ENCODE measurements around the gene GLP2R.

GLP2R gene

GRCh38 chr17:9926150-9926804 is 100.6 kb downstream of the GLP2R start:
- no peak for DNase-seq

- DNase-seq = peak in 1 of 2 experiments; percentile 59
These were observed 103.0 kb downstream of the GLP2R start for GRCh38 chr17:9928601-9929333.

GRCh38 chr17:9929871-9930270 is 104.1 kb downstream of the GLP2R start:
- DNase-seq = no peak

GRCh38 chr17:9931144-9931741 is 105.5 kb downstream of the GLP2R start:
- DNase-seq = no peak

GRCh38 chr17:9932491-9932890 is 106.8 kb downstream of the GLP2R start:
- DNase-seq = no peak

GRCh38 chr17:9934331-9934730 is 108.6 kb downstream of the GLP2R start:
- DNase-seq = no peak

- DNase-seq = no peak
These were observed 109.7 kb downstream of the GLP2R start for GRCh38 chr17:9935408-9935807.

GRCh38 chr17:9936095-9936494 is 110.4 kb downstream of the GLP2R start:
- DNase-seq = no peak

- peak; percentile 44 to 93 for DNase-seq
These were observed 111.6 kb downstream of the GLP2R start for GRCh38 chr17:9937241-9937761.

GRCh38 chr17:9937901-9938300 is 112.2 kb downstream of the GLP2R start:
- DNase-seq = no peak

- no peak for DNase-seq
These were observed 113.0 kb downstream of the GLP2R start for GRCh38 chr17:9938764-9939163.

GRCh38 chr17:9940841-9941240 is 115.1 kb downstream of the GLP2R start:
- no peak for DNase-seq

GRCh38 chr17:9941305-9941704 is 115.6 kb downstream of the GLP2R start:
- DNase-seq = no peak

Data from cerebellar nuclear complex (tissue), 1 donor.